Testis (tissue), 2 donors: ENCODE measurements around the gene GPR157.

Experiments
- POLR2A ChIP-seq: fragments of 450-650 bp; IDR thresholded peaks from one replicate; pipeline ENCODE4 v1.6.1; 2017; ENCODE audit warnings: antibody characterized with exemption, mild to moderate bottlenecking, moderate library complexity
- TF ChIP-seq, protein P1 (sequence below), 3 experiments: fragments of 450-650 bp in 2 of 3; fragments of 200-600 bp in 1 of 3; sonication (generic) in 1 of 3; IDR thresholded peaks; one replicate each; pipeline ENCODE4 v1.5.1; 2016 to 2019; ENCODE audit warnings: antibody characterized with exemption in 3 of 3, mild to moderate bottlenecking in 2 of 3, moderate library complexity in 1 of 3

DNA sequence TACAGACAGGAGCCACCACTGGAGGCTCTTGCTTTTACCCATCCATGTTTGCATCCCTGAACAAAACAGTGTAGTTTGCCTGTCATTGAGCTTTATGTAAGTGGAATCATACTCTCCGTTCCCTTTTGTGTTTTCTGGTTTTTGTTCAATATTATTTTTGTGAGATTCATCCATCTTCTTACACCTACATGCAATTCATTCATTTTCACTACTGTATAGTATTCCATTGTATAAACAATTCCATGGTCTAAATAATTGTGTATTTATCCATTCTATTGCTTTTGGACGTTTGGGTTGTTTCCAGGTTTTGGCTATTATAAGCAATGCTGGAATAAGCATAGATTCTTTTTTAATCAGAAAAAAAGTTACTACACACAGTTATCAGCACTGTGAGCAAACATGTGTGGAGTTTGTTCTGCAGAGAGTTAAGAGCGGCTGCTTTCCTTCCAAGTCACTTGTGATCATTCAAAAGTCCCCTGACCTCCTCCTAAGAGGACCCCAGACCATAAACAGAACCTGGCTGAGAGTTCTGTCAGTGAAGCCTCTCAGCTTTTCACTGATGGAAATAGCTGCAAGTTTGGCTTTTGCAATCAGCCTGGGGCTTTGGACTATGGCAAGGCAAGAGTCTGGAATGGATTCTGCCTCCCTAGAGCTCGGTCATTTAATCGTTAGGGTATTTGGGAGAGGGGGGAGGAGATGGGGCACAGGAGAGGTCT is 5.1 kb upstream of the GPR157 start:
- TF ChIP-seq POLR2A: no peak
- TF ChIP-seq, protein P1, sequence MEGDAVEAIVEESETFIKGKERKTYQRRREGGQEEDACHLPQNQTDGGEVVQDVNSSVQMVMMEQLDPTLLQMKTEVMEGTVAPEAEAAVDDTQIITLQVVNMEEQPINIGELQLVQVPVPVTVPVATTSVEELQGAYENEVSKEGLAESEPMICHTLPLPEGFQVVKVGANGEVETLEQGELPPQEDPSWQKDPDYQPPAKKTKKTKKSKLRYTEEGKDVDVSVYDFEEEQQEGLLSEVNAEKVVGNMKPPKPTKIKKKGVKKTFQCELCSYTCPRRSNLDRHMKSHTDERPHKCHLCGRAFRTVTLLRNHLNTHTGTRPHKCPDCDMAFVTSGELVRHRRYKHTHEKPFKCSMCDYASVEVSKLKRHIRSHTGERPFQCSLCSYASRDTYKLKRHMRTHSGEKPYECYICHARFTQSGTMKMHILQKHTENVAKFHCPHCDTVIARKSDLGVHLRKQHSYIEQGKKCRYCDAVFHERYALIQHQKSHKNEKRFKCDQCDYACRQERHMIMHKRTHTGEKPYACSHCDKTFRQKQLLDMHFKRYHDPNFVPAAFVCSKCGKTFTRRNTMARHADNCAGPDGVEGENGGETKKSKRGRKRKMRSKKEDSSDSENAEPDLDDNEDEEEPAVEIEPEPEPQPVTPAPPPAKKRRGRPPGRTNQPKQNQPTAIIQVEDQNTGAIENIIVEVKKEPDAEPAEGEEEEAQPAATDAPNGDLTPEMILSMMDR (IDR thresholded peaks at IDR 0.05): no peak
